ENCODE measurements around the gene SPC24. TPM values are rescaled to one million over a fixed set of nuclear protein-coding genes. Genes with fewer than 3 reads are reported as not detected.
"Not testable (repeated sequence)": the region's sequence is repeated elsewhere in the genome, so short reads cannot be mapped to it uniquely, and the experiment has no call there.

SPC24 gene
- total RNA-seq, 2 donors from 2014 or later: 35.4 to 50.0 TPM

GRCh38 chr19:11182994-11183393 is 27.4 kb upstream of the SPC24 start:
- Histone ChIP-seq H3K9ac (ENCODE audit: extremely low read depth, low read length, poor library complexity, severe bottlenecking) (no peak overlapping the region), H3K36me3 (ENCODE audit: control insufficient read depth, insufficient read depth, low read length) (peaks cover 14% of the 10 kb centered on the region), H3K4me3 (ENCODE audit: low read length) (no peak overlapping the region), H3K27me3 (ENCODE audit: control insufficient read depth, insufficient read depth, low read length, poor library complexity, severe bottlenecking) (no peaks in the 10 kb centered on the region), H3K9me3 (ENCODE audit: control insufficient read depth, low read length) (peaks cover 5% of the 10 kb centered on the region), H3K27ac (ENCODE audit: low read depth, low read length) (no peak overlapping the region), H3K4me1 (ENCODE audit: control insufficient read depth, insufficient read depth, low read length) (no peaks in the 10 kb centered on the region)
- WGBS, 2 experiments (ENCODE audit: insufficient coverage in 1 of 2, insufficient read length in 1 of 2): 71 to 80% methylated on average over 1 of the region's 1 CpG
- DNase-seq: no peak
- no peak for TF ChIP-seq CTCF (conservative IDR thresholded peaks at IDR 0.05)
- H3K27me3 Mint-ChIP-seq (ENCODE audit: insufficient read depth): no peaks in the 10 kb centered on the region
- H3K9me3 Mint-ChIP-seq: no peaks in the 10 kb centered on the region
- no peak overlapping the region for H3K4me3 Mint-ChIP-seq
- no peak overlapping the region for H3K27ac Mint-ChIP-seq
- peaks cover 45% of the 10 kb centered on the region for H3K36me3 Mint-ChIP-seq (ENCODE audit: low read depth)
- peaks cover 2% of the 10 kb centered on the region for H3K4me1 Mint-ChIP-seq

GRCh38 chr19:11181488-11181887 is 25.9 kb upstream of the SPC24 start:
- Histone ChIP-seq H3K27me3 (ENCODE audit: control insufficient read depth, insufficient read depth, low read length, poor library complexity, severe bottlenecking) (no peaks in the 10 kb centered on the region), H3K4me1 (ENCODE audit: control insufficient read depth, insufficient read depth, low read length) (no peaks in the 10 kb centered on the region), H3K36me3 (ENCODE audit: control insufficient read depth, insufficient read depth, low read length) (peaks cover 12% of the 10 kb centered on the region), H3K9ac (ENCODE audit: extremely low read depth, low read length, poor library complexity, severe bottlenecking) (no peak overlapping the region), H3K4me3 (ENCODE audit: low read length) (no peak overlapping the region), H3K27ac (ENCODE audit: low read depth, low read length) (no peak overlapping the region), H3K9me3 (ENCODE audit: control insufficient read depth, low read length) (peaks cover 5% of the 10 kb centered on the region)
- peaks cover 44% of the 10 kb centered on the region for H3K36me3 Mint-ChIP-seq (ENCODE audit: low read depth)
- no peak overlapping the region for H3K27ac Mint-ChIP-seq
- no peaks in the 10 kb centered on the region for H3K9me3 Mint-ChIP-seq
- TF ChIP-seq CTCF (conservative IDR thresholded peaks at IDR 0.05): no peak
- H3K27me3 Mint-ChIP-seq (ENCODE audit: insufficient read depth): no peaks in the 10 kb centered on the region
- H3K4me1 Mint-ChIP-seq: peaks cover 2% of the 10 kb centered on the region
- WGBS, 2 experiments (ENCODE audit: insufficient coverage in 1 of 2, insufficient read length in 1 of 2): 93 to 94% methylated on average over 4 of the region's 4 CpGs
- no peak for DNase-seq
- H3K4me3 Mint-ChIP-seq: no peak overlapping the region

GRCh38 chr19:11180975-11181374 is 25.4 kb upstream of the SPC24 start:
- H3K4me3 Mint-ChIP-seq, H3K27ac Mint-ChIP-seq: not testable (repeated sequence)

GRCh38 chr19:11180346-11180745 is 24.8 kb upstream of the SPC24 start:
- H3K4me3 Mint-ChIP-seq: no peak overlapping the region
- no peaks in the 10 kb centered on the region for H3K4me1 Mint-ChIP-seq
- no peak for TF ChIP-seq CTCF (conservative IDR thresholded peaks at IDR 0.05)
- no peak overlapping the region for H3K4me3 ChIP-seq (ENCODE audit: low read length)
- H3K27me3 ChIP-seq (ENCODE audit: control insufficient read depth, insufficient read depth, low read length, poor library complexity, severe bottlenecking): no peaks in the 10 kb centered on the region
- H3K9me3 Mint-ChIP-seq: no peaks in the 10 kb centered on the region
- H3K9ac ChIP-seq (ENCODE audit: extremely low read depth, low read length, poor library complexity, severe bottlenecking): no peak overlapping the region
- no peak overlapping the region for H3K27ac ChIP-seq (ENCODE audit: low read depth, low read length)
- H3K36me3 ChIP-seq (ENCODE audit: control insufficient read depth, insufficient read depth, low read length): peaks cover 19% of the 10 kb centered on the region
- no peaks in the 10 kb centered on the region for H3K4me1 ChIP-seq (ENCODE audit: control insufficient read depth, insufficient read depth, low read length)
- WGBS, 2 experiments (ENCODE audit: insufficient coverage in 1 of 2, insufficient read length in 1 of 2): 95% methylated on average over 4 to 8 of the region's 8 CpGs
- peaks cover 5% of the 10 kb centered on the region for H3K9me3 ChIP-seq (ENCODE audit: control insufficient read depth, low read length)
- H3K27me3 Mint-ChIP-seq (ENCODE audit: insufficient read depth): no peaks in the 10 kb centered on the region
- no peak overlapping the region for H3K27ac Mint-ChIP-seq
- DNase-seq: no peak
- peaks cover 47% of the 10 kb centered on the region for H3K36me3 Mint-ChIP-seq (ENCODE audit: low read depth)

More at GRCh38 chr19:11180975-11181374, 25.4 kb upstream of the SPC24 start:
- H3K36me3 Mint-ChIP-seq (ENCODE audit: low read depth): peaks cover 46% of the 10 kb centered on the region
- H3K27ac ChIP-seq (ENCODE audit: low read depth, low read length); H3K4me1 Mint-ChIP-seq; H3K9me3 Mint-ChIP-seq; H3K27me3 ChIP-seq (ENCODE audit: control insufficient read depth, insufficient read depth, low read length, poor library complexity, severe bottlenecking); H3K9ac ChIP-seq (ENCODE audit: extremely low read depth, low read length, poor library complexity, severe bottlenecking); DNase-seq; H3K4me1 ChIP-seq (ENCODE audit: control insufficient read depth, insufficient read depth, low read length); H3K4me3 ChIP-seq (ENCODE audit: low read length); H3K9me3 ChIP-seq (ENCODE audit: control insufficient read depth, low read length); H3K27me3 Mint-ChIP-seq (ENCODE audit: insufficient read depth): not testable (repeated sequence)
- WGBS, 2 experiments (ENCODE audit: insufficient coverage in 1 of 2, insufficient read length in 1 of 2): 81 to 84% methylated on average over 6 to 8 of the region's 8 CpGs
- H3K36me3 ChIP-seq (ENCODE audit: control insufficient read depth, insufficient read depth, low read length): peaks cover 17% of the 10 kb centered on the region
